ENCODE data around the gene HAUS8. TPM values are rescaled to one million over a fixed set of nuclear protein-coding genes. Genes with fewer than 3 reads are reported as not detected.

Gene HAUS8
- total RNA-seq, 1 donor from 2014 or later = 9.1 TPM

- peaks cover 42% of the 10 kb centered on the region for H3K4me1 ChIP-seq
- no peak for TF ChIP-seq CTCF (IDR thresholded peaks at IDR 0.05)
- intact Hi-C loops (cut with DNase I) = no loop called here
- no peak overlapping the region for H3K27ac ChIP-seq
- DNase-seq (no peak), ATAC-seq (no peak)
- no peaks in the 10 kb centered on the region for H3K27me3 ChIP-seq (ENCODE audit: low read depth)
- peaks cover 12% of the 10 kb centered on the region for H3K36me3 ChIP-seq
- H3K9me3 ChIP-seq = no peaks in the 10 kb centered on the region
- no peak overlapping the region for H3K4me3 ChIP-seq
Observed at GRCh38 chr19:17086120-17086519, 10.9 kb upstream of the HAUS8 start.

DNA sequence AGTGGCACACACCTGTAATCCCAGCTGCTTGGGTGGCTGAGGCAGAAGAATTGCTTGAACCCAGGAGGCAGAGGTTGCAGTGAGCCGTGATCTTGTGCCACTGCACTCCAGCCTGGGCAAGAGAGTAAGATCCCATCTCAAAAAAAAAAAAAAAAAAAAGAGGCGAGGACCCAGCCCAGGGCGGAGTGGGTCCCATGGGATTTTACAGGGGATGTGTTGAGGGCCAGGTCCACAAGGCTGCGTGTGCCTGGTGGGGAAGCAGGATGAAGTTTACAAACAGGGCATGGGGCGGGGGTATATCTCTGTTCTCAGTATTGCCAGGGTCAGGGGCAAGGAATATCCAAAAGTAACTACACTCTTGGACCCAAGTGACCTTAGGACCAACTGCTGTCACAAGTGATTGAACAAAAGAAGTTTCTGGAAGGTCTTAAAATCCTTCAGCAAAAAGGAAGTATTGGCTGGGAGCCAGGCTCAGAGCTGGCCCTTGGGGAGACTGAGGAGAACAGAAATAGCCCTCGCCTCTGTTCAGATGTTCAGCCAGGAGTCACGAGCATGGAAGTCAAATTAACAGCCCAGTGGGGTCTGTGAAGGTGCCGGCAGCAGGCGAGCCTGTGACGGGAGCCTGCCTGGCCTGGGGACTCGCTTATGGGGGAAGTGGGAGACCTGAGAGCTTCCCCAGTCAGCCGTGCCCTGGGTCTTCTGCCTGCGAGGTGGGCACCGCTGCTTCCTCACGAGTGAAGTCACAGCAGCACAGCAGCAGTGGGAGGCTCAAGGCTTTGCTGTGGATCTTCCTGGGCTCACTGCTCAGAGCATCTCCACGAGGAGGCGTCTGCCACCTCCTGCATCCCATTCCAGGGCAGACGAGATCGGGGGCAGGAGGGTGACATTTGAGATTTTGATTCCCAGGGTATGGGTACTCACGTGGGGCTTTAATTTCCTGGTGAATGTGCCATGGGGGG, 6.7 kb upstream of the HAUS8 start:
- H3K27ac ChIP-seq = no peak overlapping the region
- no peaks in the 10 kb centered on the region for H3K9me3 ChIP-seq
- intact Hi-C loops (cut with DNase I) = no loop called here
- H3K27me3 ChIP-seq (ENCODE audit: low read depth) = no peaks in the 10 kb centered on the region
- no peak for TF ChIP-seq CTCF (IDR thresholded peaks at IDR 0.05)
- H3K4me3 ChIP-seq = no peak overlapping the region
- no peak for DNase-seq
- H3K36me3 ChIP-seq = peaks cover 12% of the 10 kb centered on the region
- H3K4me1 ChIP-seq = peaks cover 53% of the 10 kb centered on the region
- no peak for ATAC-seq

GRCh38 chr19:17080440-17080801, 5.2 kb upstream of the HAUS8 start:
- Histone ChIP-seq H3K27me3 (ENCODE audit: low read depth) (no peaks in the 10 kb centered on the region), H3K4me3 (peak overlapping the region; percentile 42), H3K4me1 (peaks cover 57% of the 10 kb centered on the region), H3K9me3 (no peaks in the 10 kb centered on the region), H3K27ac (peak overlapping the region; percentile 82), H3K36me3 (no peaks in the 10 kb centered on the region)
- TF ChIP-seq CTCF (IDR thresholded peaks at IDR 0.05) = no peak
- no peak for DNase-seq
- no peak for ATAC-seq
- intact Hi-C loops (cut with DNase I) = no loop called here

- Histone ChIP-seq H3K27me3 (ENCODE audit: low read depth) (no peaks in the 10 kb centered on the region), H3K4me1 (peaks cover 57% of the 10 kb centered on the region), H3K9me3 (no peaks in the 10 kb centered on the region), H3K27ac (peak overlapping the region; percentile 82), H3K4me3 (peak overlapping the region; percentile 42), H3K36me3 (no peaks in the 10 kb centered on the region)
- intact Hi-C loops (cut with DNase I) = loop anchor here (10.0 kb wide), 1 partner anchor 205 kb away; the partner anchor contains the start of gene ANKLE1
- peak; percentile 43 for TF ChIP-seq CTCF (IDR thresholded peaks at IDR 0.05)
- ATAC-seq (peak; percentile 8 to 30), DNase-seq (peak; percentile 60)
Observed at GRCh38 chr19:17079710-17080439, 4.6 kb upstream of the HAUS8 start.

DNA sequence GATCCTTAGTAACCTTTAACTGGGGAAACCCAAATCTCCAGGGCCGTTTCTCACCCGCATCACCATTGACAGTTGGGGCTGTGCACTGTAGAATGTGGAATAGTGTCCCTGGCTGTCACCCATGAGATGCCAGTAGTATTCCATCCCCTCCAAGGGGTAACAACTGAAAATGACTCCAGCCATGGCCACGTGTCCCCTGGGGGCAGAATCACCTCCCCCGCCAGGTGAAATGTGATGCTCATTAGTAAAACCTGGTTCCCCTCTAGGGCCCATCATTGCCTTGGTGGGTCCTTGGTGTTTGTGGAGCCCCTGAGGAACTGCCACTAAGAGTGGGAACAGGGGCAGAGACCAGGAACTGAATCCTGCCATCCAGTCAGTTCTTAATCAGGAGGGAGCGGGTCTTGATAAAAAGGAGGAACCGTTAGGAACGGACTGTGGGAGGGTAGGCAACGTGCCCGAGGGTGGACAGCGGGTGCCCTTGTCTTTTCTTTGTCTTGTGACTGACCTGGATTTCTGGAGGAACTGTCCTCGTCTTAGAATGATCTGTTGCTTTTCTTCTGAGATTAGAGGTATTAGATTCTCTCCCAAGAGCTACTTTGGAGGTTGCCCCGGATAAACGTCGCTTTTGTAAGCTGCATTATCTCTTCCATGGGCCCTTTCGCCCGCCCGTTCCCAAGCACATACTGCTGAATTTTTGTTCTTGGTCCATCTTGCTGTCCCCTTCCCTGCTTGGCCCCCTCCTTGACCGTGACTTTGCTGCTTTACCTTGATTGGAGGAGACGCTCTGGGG, 3.9 kb upstream of the HAUS8 start:
- H3K36me3 ChIP-seq = no peaks in the 10 kb centered on the region
- no peak for TF ChIP-seq CTCF (IDR thresholded peaks at IDR 0.05)
- peak overlapping the region; percentile 42 for H3K4me3 ChIP-seq
- no peaks in the 10 kb centered on the region for H3K27me3 ChIP-seq (ENCODE audit: low read depth)
- H3K4me1 ChIP-seq = peaks cover 64% of the 10 kb centered on the region
- peak overlapping the region; percentile 82 for H3K27ac ChIP-seq
- ATAC-seq = no peak
- DNase-seq = no peak
- H3K9me3 ChIP-seq = no peaks in the 10 kb centered on the region
- intact Hi-C loops (cut with DNase I) = loop anchor here (10.0 kb wide), 1 partner anchor 206 kb away; the partner anchor contains the start of gene ANKLE1

Data from lower lobe of right lung (tissue), 2 donors.